ENCODE data around the gene TP53I13. TPM values are rescaled to one million over a fixed set of nuclear protein-coding genes. Genes with fewer than 3 reads are reported as not detected.

The TP53I13 gene
- total RNA-seq, 1 donor from 2014 or later = 78.8 TPM

GRCh38 chr17:29588562-29589411, 20.3 kb downstream of the TP53I13 start:
- no peak for DNase-seq (ENCODE audit: low read depth)
- no peak for TF ChIP-seq CTCF (conservative IDR thresholded peaks at IDR 0.05; ENCODE audit: low read depth, low read length)
- peak overlapping the region; percentile 66 for H3K4me3 ChIP-seq (ENCODE audit: low read depth, low read length)

- DNase-seq (ENCODE audit: low read depth) = no peak
- peak within 1 kb of the TSS; percentile 66 for H3K4me3 ChIP-seq (ENCODE audit: low read depth, low read length)
- TF ChIP-seq CTCF (conservative IDR thresholded peaks at IDR 0.05; ENCODE audit: low read depth, low read length) = no peak
Observed at GRCh38 chr17:29589524-29590410, 21.3 kb downstream of the TP53I13 start, which contains the start of gene GIT1. TSS of gene GIT1 (minus strand) at chr17:29589648. CDS start at chr17:29589378, 270 bp downstream.

- DNase-seq (ENCODE audit: low read depth) = no peak
- peak overlapping the region; percentile 63 for H3K4me3 ChIP-seq (ENCODE audit: low read depth, low read length)
- TF ChIP-seq CTCF (conservative IDR thresholded peaks at IDR 0.05; ENCODE audit: low read depth, low read length) = no peak
Observed at GRCh38 chr17:29590411-29591145, 22.1 kb downstream of the TP53I13 start.

- H3K4me3 ChIP-seq (ENCODE audit: low read depth, low read length) = peak overlapping the region; percentile 53
- TF ChIP-seq CTCF (conservative IDR thresholded peaks at IDR 0.05; ENCODE audit: low read depth, low read length) = no peak
- no peak for DNase-seq (ENCODE audit: low read depth)
Observed at GRCh38 chr17:29591146-29591736, 22.7 kb downstream of the TP53I13 start.

- TF ChIP-seq CTCF (conservative IDR thresholded peaks at IDR 0.05; ENCODE audit: low read depth, low read length) = peak; percentile 95
- peak overlapping the region; percentile 53 for H3K4me3 ChIP-seq (ENCODE audit: low read depth, low read length)
- DNase-seq (ENCODE audit: low read depth) = no peak
Observed at GRCh38 chr17:29591737-29592608, 23.5 kb downstream of the TP53I13 start.

Measured in epithelial cell of proximal tubule (primary cell).